Ramos (cell line): Measurements from ENCODE around the gene PLAGL1.
"Not testable (repeated sequence)": the region's sequence is repeated elsewhere in the genome, so short reads cannot be mapped to it uniquely, and the experiment has no call there.

Experiments used
- in situ Hi-C: fragments of 300-500 bp; cut with MboI; formaldehyde crosslinking; loops from one replicate; pipeline ENCODE4 v1.14.3; 2022; ENCODE audit warnings: low sequenced_read_pairs; ENCODE audit not compliant: unreplicated experiment

PLAGL1 gene

GRCh38 chr6:143948208-143948607 lies 59.9 kb downstream of the PLAGL1 start:
- in situ Hi-C loops, result no loop called here

GRCh38 chr6:143941852-143942627 lies 66.0 kb downstream of the PLAGL1 start:
- in situ Hi-C loops, result no loop called here

- in situ Hi-C loops, result no loop called here
Observed at GRCh38 chr6:143940011-143940597, 68.0 kb downstream of the PLAGL1 start.

GRCh38 chr6:143939364-143939763 lies 68.7 kb downstream of the PLAGL1 start:
- in situ Hi-C loops, result no loop called here

GRCh38 chr6:143937668-143937970 lies 70.4 kb downstream of the PLAGL1 start:
- in situ Hi-C loops, result no loop called here

GRCh38 chr6:143936778-143937667 lies 71.0 kb downstream of the PLAGL1 start:
- in situ Hi-C loops, result no loop called here

GRCh38 chr6:143936347-143936746 lies 71.7 kb downstream of the PLAGL1 start:
- in situ Hi-C loops, result no loop called here

GRCh38 chr6:143934867-143935266 lies 73.2 kb downstream of the PLAGL1 start:
- in situ Hi-C loops, result no loop called here

- in situ Hi-C loops, result no loop called here
Observed at GRCh38 chr6:143934331-143934730, 73.7 kb downstream of the PLAGL1 start.

- in situ Hi-C loops, result no loop called here
Observed at GRCh38 chr6:143929975-143930374, 78.1 kb downstream of the PLAGL1 start.

GRCh38 chr6:143928853-143929252 lies 79.2 kb downstream of the PLAGL1 start:
- in situ Hi-C loops, result no loop called here

GRCh38 chr6:143917026-143917425 lies 91.0 kb downstream of the PLAGL1 start:
- in situ Hi-C loops, result not testable (repeated sequence)

GRCh38 chr6:143912671-143913070 lies 95.4 kb downstream of the PLAGL1 start:
- in situ Hi-C loops, result no loop called here

- in situ Hi-C loops, result no loop called here
Observed at GRCh38 chr6:143911028-143911427, 97.0 kb downstream of the PLAGL1 start.

- in situ Hi-C loops, result no loop called here
Observed at GRCh38 chr6:143902827-143903226, 105.2 kb downstream of the PLAGL1 start.

GRCh38 chr6:143901885-143902750 lies 105.9 kb downstream of the PLAGL1 start:
- in situ Hi-C loops, result no loop called here

GRCh38 chr6:143900358-143900757 lies 107.7 kb downstream of the PLAGL1 start:
- in situ Hi-C loops, result no loop called here

- in situ Hi-C loops, result no loop called here
Observed at GRCh38 chr6:143896126-143896860, 111.8 kb downstream of the PLAGL1 start.

GRCh38 chr6:143894655-143895054 lies 113.4 kb downstream of the PLAGL1 start:
- in situ Hi-C loops, result no loop called here
